ENCODE results near the gene TRIM60.

DNA sequence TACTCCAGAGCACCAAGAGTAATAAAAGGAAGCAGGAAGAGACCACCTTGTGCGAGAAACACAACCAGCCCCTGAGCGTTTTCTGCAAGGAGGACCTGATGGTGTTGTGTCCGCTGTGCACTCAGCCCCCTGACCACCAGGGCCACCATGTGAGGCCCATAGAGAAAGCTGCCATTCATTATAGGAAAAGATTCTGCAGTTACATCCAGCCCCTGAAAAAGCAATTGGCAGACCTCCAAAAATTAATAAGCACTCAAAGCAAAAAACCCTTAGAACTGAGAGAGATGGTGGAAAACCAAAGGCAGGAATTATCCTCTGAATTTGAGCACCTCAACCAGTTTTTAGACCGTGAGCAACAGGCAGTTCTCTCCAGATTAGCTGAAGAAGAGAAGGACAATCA is 27.6 kb downstream of the TRIM60 start:
- TF ChIP-seq, protein P1, sequence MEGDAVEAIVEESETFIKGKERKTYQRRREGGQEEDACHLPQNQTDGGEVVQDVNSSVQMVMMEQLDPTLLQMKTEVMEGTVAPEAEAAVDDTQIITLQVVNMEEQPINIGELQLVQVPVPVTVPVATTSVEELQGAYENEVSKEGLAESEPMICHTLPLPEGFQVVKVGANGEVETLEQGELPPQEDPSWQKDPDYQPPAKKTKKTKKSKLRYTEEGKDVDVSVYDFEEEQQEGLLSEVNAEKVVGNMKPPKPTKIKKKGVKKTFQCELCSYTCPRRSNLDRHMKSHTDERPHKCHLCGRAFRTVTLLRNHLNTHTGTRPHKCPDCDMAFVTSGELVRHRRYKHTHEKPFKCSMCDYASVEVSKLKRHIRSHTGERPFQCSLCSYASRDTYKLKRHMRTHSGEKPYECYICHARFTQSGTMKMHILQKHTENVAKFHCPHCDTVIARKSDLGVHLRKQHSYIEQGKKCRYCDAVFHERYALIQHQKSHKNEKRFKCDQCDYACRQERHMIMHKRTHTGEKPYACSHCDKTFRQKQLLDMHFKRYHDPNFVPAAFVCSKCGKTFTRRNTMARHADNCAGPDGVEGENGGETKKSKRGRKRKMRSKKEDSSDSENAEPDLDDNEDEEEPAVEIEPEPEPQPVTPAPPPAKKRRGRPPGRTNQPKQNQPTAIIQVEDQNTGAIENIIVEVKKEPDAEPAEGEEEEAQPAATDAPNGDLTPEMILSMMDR (IDR thresholded peaks at IDR 0.05; ENCODE audit: insufficient read depth, low read length), result no peak
- TF ChIP-seq, protein P2, sequence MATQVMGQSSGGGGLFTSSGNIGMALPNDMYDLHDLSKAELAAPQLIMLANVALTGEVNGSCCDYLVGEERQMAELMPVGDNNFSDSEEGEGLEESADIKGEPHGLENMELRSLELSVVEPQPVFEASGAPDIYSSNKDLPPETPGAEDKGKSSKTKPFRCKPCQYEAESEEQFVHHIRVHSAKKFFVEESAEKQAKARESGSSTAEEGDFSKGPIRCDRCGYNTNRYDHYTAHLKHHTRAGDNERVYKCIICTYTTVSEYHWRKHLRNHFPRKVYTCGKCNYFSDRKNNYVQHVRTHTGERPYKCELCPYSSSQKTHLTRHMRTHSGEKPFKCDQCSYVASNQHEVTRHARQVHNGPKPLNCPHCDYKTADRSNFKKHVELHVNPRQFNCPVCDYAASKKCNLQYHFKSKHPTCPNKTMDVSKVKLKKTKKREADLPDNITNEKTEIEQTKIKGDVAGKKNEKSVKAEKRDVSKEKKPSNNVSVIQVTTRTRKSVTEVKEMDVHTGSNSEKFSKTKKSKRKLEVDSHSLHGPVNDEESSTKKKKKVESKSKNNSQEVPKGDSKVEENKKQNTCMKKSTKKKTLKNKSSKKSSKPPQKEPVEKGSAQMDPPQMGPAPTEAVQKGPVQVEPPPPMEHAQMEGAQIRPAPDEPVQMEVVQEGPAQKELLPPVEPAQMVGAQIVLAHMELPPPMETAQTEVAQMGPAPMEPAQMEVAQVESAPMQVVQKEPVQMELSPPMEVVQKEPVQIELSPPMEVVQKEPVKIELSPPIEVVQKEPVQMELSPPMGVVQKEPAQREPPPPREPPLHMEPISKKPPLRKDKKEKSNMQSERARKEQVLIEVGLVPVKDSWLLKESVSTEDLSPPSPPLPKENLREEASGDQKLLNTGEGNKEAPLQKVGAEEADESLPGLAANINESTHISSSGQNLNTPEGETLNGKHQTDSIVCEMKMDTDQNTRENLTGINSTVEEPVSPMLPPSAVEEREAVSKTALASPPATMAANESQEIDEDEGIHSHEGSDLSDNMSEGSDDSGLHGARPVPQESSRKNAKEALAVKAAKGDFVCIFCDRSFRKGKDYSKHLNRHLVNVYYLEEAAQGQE (IDR thresholded peaks at IDR 0.05; ENCODE audit: insufficient replicate concordance, low read depth), result no peak
- TF ChIP-seq POLR2AphosphoS5 (IDR thresholded peaks at IDR 0.05; ENCODE audit: low read depth) (no peak), SPI1 (IDR thresholded peaks at IDR 0.05; ENCODE audit: borderline replicate concordance, low read depth) (no peak), GABPA (IDR thresholded peaks at IDR 0.05; ENCODE audit: low read depth) (no peak)

Data from HL-60 (cell line).